H9 (cell line): ENCODE data around the gene ANAPC16. TPM values are rescaled to one million over a fixed set of nuclear protein-coding genes. Genes with fewer than 3 reads are reported as not detected.
A peak's percentile ranks its signal among the peaks of the same experiment; 100 is the strongest.

Experiments
- DNase-seq: peaks from one replicate; pipeline ENCODE4 v3.0.0-alpha.2; 2017
- H2AFZ ChIP-seq: one replicate; pipeline ENCODE4 v1.6.1; 2013; ENCODE audit warnings: mild to moderate bottlenecking, low read length, control low read depth, moderate library complexity
- H2AK5ac ChIP-seq: 2 replicates; pipeline ENCODE4 v1.6.1; 2013; ENCODE audit warnings: low read length, control low read depth, mixed read lengths; ENCODE audit not compliant: insufficient read length
- H2BK120ac ChIP-seq: one replicate; pipeline ENCODE4 v1.6.1; 2013; ENCODE audit warnings: low read depth, mild to moderate bottlenecking, low read length, control low read depth, inconsistent platforms; ENCODE audit not compliant: poor library complexity, severe bottlenecking
- H2BK12ac ChIP-seq: 2 replicates; pipeline ENCODE4 v1.6.1; 2013; ENCODE audit warnings: low read length, control low read depth, mixed read lengths, low read depth; ENCODE audit not compliant: insufficient read length
- H2BK15ac ChIP-seq: 2 replicates; pipeline ENCODE4 v1.6.1; 2013; ENCODE audit warnings: low read depth, low read length, control low read depth
- H2BK20ac ChIP-seq: one replicate; pipeline ENCODE4 v1.6.1; 2013; ENCODE audit warnings: low read depth, mild to moderate bottlenecking, low read length, control low read depth, inconsistent platforms; ENCODE audit not compliant: poor library complexity, severe bottlenecking
- H2BK5ac ChIP-seq: 2 replicates; pipeline ENCODE4 v1.6.1; 2013; ENCODE audit warnings: low read length, control low read depth, mixed read lengths; ENCODE audit not compliant: insufficient read length
- H3K14ac ChIP-seq: 2 replicates; pipeline ENCODE4 v1.6.1; 2013; ENCODE audit warnings: low read length, control low read depth; ENCODE audit not compliant: insufficient read depth
- H3K18ac ChIP-seq: 2 replicates; pipeline ENCODE4 v1.6.1; 2013; ENCODE audit warnings: low read depth, mild to moderate bottlenecking, mixed read lengths, low read length, control low read depth; ENCODE audit not compliant: insufficient read length
- H3K23ac ChIP-seq: 2 replicates; pipeline ENCODE4 v1.6.1; 2013; ENCODE audit warnings: low read length, control low read depth, mixed read lengths, low read depth; ENCODE audit not compliant: insufficient read length
- H3K23me2 ChIP-seq: 2 replicates; pipeline ENCODE4 v1.6.1; 2013; ENCODE audit warnings: low read depth, mild to moderate bottlenecking, mixed read lengths, low read length, control low read depth; ENCODE audit not compliant: insufficient read length, poor library complexity, severe bottlenecking
- H3K27ac ChIP-seq: 2 replicates; pipeline ENCODE4 v1.5.1; 2013; ENCODE audit warnings: low read length, control low read depth, mixed read lengths, low read depth; ENCODE audit not compliant: insufficient read length
- H3K27me3 ChIP-seq: 2 replicates; pipeline ENCODE4 v1.6.1; 2013; ENCODE audit warnings: low read length, control low read depth, inconsistent platforms; ENCODE audit not compliant: insufficient read depth
- H3K4ac ChIP-seq: 2 replicates; pipeline ENCODE4 v1.6.1; 2013; ENCODE audit warnings: low read depth, mild to moderate bottlenecking, control low read depth, inconsistent platforms, low read length, moderate library complexity
- H3K4me1 ChIP-seq: 2 replicates; pipeline ENCODE4 v1.6.1; 2013; ENCODE audit warnings: low read length, control low read depth, inconsistent platforms; ENCODE audit not compliant: insufficient read depth
- H3K4me2 ChIP-seq: 2 replicates; pipeline ENCODE4 v1.6.1; 2013; ENCODE audit warnings: low read length, control low read depth, mixed read lengths; ENCODE audit not compliant: insufficient read length, insufficient read depth
- H3K56ac ChIP-seq: 2 replicates; pipeline ENCODE4 v1.6.1; 2013; ENCODE audit warnings: low read depth, mild to moderate bottlenecking, mixed read lengths, low read length, control low read depth; ENCODE audit not compliant: insufficient read length
- H3K79me1 ChIP-seq: 2 replicates; pipeline ENCODE4 v1.6.1; 2013; ENCODE audit warnings: low read depth, mild to moderate bottlenecking, moderate library complexity, low read length, control low read depth, inconsistent platforms; ENCODE audit not compliant: insufficient read depth, poor library complexity, severe bottlenecking
- H3K79me2 ChIP-seq: 2 replicates; pipeline ENCODE4 v1.6.1; 2013; ENCODE audit warnings: low read length, control low read depth, inconsistent platforms; ENCODE audit not compliant: insufficient read depth
- H3K9ac ChIP-seq: 2 replicates; pipeline ENCODE4 v1.6.1; 2013; ENCODE audit warnings: low read length, control low read depth, mixed read lengths; ENCODE audit not compliant: insufficient read length; ENCODE audit errors: extremely low read depth
- H3K9me3 ChIP-seq: one replicate; pipeline ENCODE4 v1.6.1; 2013; ENCODE audit warnings: low read depth, low read length, inconsistent platforms; ENCODE audit not compliant: control insufficient read depth
- H3T11ph ChIP-seq: one replicate; pipeline ENCODE4 v1.6.1; 2013; ENCODE audit warnings: mild to moderate bottlenecking, low read length, control low read depth, inconsistent platforms
- H4K20me1 ChIP-seq: one replicate; pipeline ENCODE4 v1.6.1; 2013; ENCODE audit not compliant: control insufficient read depth, insufficient read length, insufficient read depth
- H4K5ac ChIP-seq: 2 replicates; pipeline ENCODE4 v1.6.1; 2013; ENCODE audit warnings: low read depth, mild to moderate bottlenecking, mixed read lengths, low read length, control low read depth; ENCODE audit not compliant: insufficient read length
- H4K8ac ChIP-seq: replicated peaks from 2 replicates; pipeline ENCODE4 v1.6.1; 2013; ENCODE audit warnings: low read length, control low read depth, mixed read lengths, low read depth; ENCODE audit not compliant: insufficient read length
- H4K91ac ChIP-seq: 2 replicates; pipeline ENCODE4 v1.6.1; 2013; ENCODE audit warnings: low read depth, mild to moderate bottlenecking, moderate library complexity, mixed read lengths, low read length, control low read depth; ENCODE audit not compliant: insufficient read length
- H3K27ac Mint-ChIP-seq, 3 experiments: 2 replicates in 2 of 3; 3 replicates in 1 of 3; pipeline ENCODE4 v1.8.0; 2020 to 2021; ENCODE audit warnings: mixed read lengths in 3 of 3, mild to moderate bottlenecking in 1 of 3, moderate library complexity in 1 of 3
- H3K27me3 Mint-ChIP-seq: 2 replicates; pipeline ENCODE4 v1.8.0; 2021; ENCODE audit warnings: low read depth, mild to moderate bottlenecking, moderate library complexity, mixed read lengths
- H3K36me3 Mint-ChIP-seq, 3 experiments: 2 replicates in 2 of 3; 3 replicates in 1 of 3; pipeline ENCODE4 v1.8.0; 2020 to 2021; ENCODE audit warnings: low read depth in 3 of 3, mixed read lengths in 3 of 3; ENCODE audit not compliant: insufficient read depth in 1 of 3
- H3K4me1 Mint-ChIP-seq, 2 experiments: 2 replicates each; pipeline ENCODE4 v1.8.0; 2020; ENCODE audit warnings: mixed read lengths in 2 of 2
- H3K4me3 Mint-ChIP-seq, 2 experiments: 2 replicates in 1 of 2; 3 replicates in 1 of 2; pipeline ENCODE4 v1.8.0; 2020 to 2021; ENCODE audit warnings: mild to moderate bottlenecking in 2 of 2, mixed read lengths in 2 of 2, moderate library complexity in 1 of 2
- H3K9me3 Mint-ChIP-seq, 2 experiments: 2 replicates in 1 of 2; 3 replicates in 1 of 2; pipeline ENCODE4 v1.8.0; 2020; ENCODE audit warnings: mild to moderate bottlenecking in 2 of 2, mixed read lengths in 2 of 2, moderate library complexity in 1 of 2
- CTCF ChIP-seq: fragments of 200-600 bp; sonication (generic); conservative IDR thresholded peaks from 3 replicates; pipeline ENCODE4 v1.8.0; 2021; ENCODE audit warnings: antibody characterized with exemption, mild to moderate bottlenecking
- WGBS: extraction: QIAGEN DNeasy Blood & Tissue Kit; methylation state at CpG from one replicate; pipeline ENCODE4 v1.1.7; 2013; ENCODE audit warnings: missing lambda C conversion rate, low lambda C conversion rate, mixed read lengths; ENCODE audit not compliant: insufficient read length; ENCODE audit errors: extremely low coverage; 5-methylcytosine and 5-hydroxymethylcytosine counted together
- total RNA-seq: library from RNA; stranded (reverse); gene quantifications from 2 replicates; pipeline ENCODE4 v1.2.1, GENCODE V29; 2021

ANAPC16 gene
- total RNA-seq, 1 experiment from 2014 or later = 66.6 TPM

GRCh38 chr10:72171175-72171630 is 44.6 kb upstream of the ANAPC16 start:
- Histone ChIP-seq H3K14ac (no peak overlapping the region), H2BK20ac (no peak overlapping the region), H3K4me1 (no peaks in the 10 kb centered on the region), H3K4me2 (no peak overlapping the region), H4K20me1 (no peaks in the 10 kb centered on the region), H2BK5ac (no peak overlapping the region), H2BK12ac (no peak overlapping the region), H3K9me3 (no peaks in the 10 kb centered on the region), H3K18ac (no peak overlapping the region), H3K56ac (no peak overlapping the region), H3T11ph (no peak overlapping the region), H4K5ac (no peak overlapping the region), H4K91ac (no peak overlapping the region), H3K4ac (no peak overlapping the region), H2AFZ (no peak overlapping the region), H3K79me1 (no peaks in the 10 kb centered on the region), H2AK5ac (no peak overlapping the region), H4K8ac (no peak overlapping the region), H3K9ac (no peak overlapping the region), H3K23me2 (no peaks in the 10 kb centered on the region), H3K79me2 (no peaks in the 10 kb centered on the region), H2BK120ac (no peak overlapping the region), H2BK15ac (no peak overlapping the region), H3K23ac (no peak overlapping the region), H3K27ac (no peak overlapping the region), H3K27me3 (no peaks in the 10 kb centered on the region)
- Mint-ChIP-seq H3K27ac (peak overlapping the region in 2 of 3 experiments; percentile 7 to 70; a peak in 3 of 7 replicates), H3K36me3 (peaks cover 0 to 9% (median 0%) of the 10 kb centered on the region in 3 experiments; a peak in 3 of 7 replicates), H3K9me3 (no peaks in the 10 kb centered on the region), H3K4me1 (no peaks in the 10 kb centered on the region; a peak in 1 of 4 replicates), H3K27me3 (no peaks in the 10 kb centered on the region), H3K4me3 (no peak overlapping the region)
- DNase-seq = no peak
- TF ChIP-seq CTCF = no peak
- no CpG with 5 or more reads among the region's 7 CpGs for WGBS
